Chondrocyte (in vitro differentiated cells): ENCODE results near the gene LHX3. TPM values are rescaled to one million over a fixed set of nuclear protein-coding genes. Genes with fewer than 3 reads are reported as not detected.

Experiments
- DNase-seq: peaks from one replicate; pipeline ENCODE4 v3.0.0; 2021; ENCODE audit warnings: mixed read lengths, low spot score
- H3K27ac Mint-ChIP-seq: one replicate; pipeline ENCODE4 v1.8.0; 2021; ENCODE audit warnings: mild to moderate bottlenecking, moderate library complexity, mixed read lengths; ENCODE audit not compliant: unreplicated experiment
- H3K27me3 Mint-ChIP-seq: 2 replicates; pipeline ENCODE4 v1.8.0; 2021; ENCODE audit warnings: low read depth, mixed read lengths
- H3K36me3 Mint-ChIP-seq: 2 replicates; pipeline ENCODE4 v1.8.0; 2021; ENCODE audit warnings: low read depth, mixed read lengths
- H3K4me1 Mint-ChIP-seq: 2 replicates; pipeline ENCODE4 v1.8.0; 2021; ENCODE audit warnings: low read depth, mild to moderate bottlenecking, mixed read lengths
- H3K4me3 Mint-ChIP-seq: one replicate; pipeline ENCODE4 v1.8.0; 2021; ENCODE audit warnings: mild to moderate bottlenecking, moderate library complexity, mixed read lengths; ENCODE audit not compliant: unreplicated experiment
- H3K9me3 Mint-ChIP-seq: 2 replicates; pipeline ENCODE4 v1.8.0; 2021; ENCODE audit warnings: low read depth, mixed read lengths
- CTCF ChIP-seq: fragments of 200-600 bp; sonication (generic); IDR thresholded peaks from 2 replicates; pipeline ENCODE4 v1.5.0; 2021; ENCODE audit warnings: antibody characterized with exemption, mild to moderate bottlenecking, moderate library complexity
- total RNA-seq: library from RNA; stranded (reverse); gene quantifications from 3 replicates; pipeline ENCODE4 v1.2.1, GENCODE V29; 2021

Gene LHX3
- total RNA-seq, 1 donor from 2014 or later, result not detected

- H3K9me3 Mint-ChIP-seq, result no peaks in the 10 kb centered on the region
- H3K36me3 Mint-ChIP-seq, result no peaks in the 10 kb centered on the region
- no peak overlapping the region for H3K27ac Mint-ChIP-seq
- DNase-seq, result no peak
- H3K4me1 Mint-ChIP-seq, result no peaks in the 10 kb centered on the region
- H3K27me3 Mint-ChIP-seq, result peaks cover 45% of the 10 kb centered on the region
- TF ChIP-seq CTCF, result no peak
- H3K4me3 Mint-ChIP-seq, result no peak overlapping the region
Observed at GRCh38 chr9:136186386-136186785, 18.5 kb downstream of the LHX3 start.

- Mint-ChIP-seq H3K4me3 (no peak overlapping the region), H3K9me3 (no peaks in the 10 kb centered on the region), H3K4me1 (no peaks in the 10 kb centered on the region), H3K27me3 (peaks cover 43% of the 10 kb centered on the region), H3K27ac (no peak overlapping the region), H3K36me3 (no peaks in the 10 kb centered on the region)
- TF ChIP-seq CTCF, result no peak
- DNase-seq, result no peak
Observed at GRCh38 chr9:136185596-136186366, 19.1 kb downstream of the LHX3 start.

GRCh38 chr9:136185066-136185465 is 19.9 kb downstream of the LHX3 start:
- no peak for TF ChIP-seq CTCF
- H3K4me3 Mint-ChIP-seq, result no peak overlapping the region
- H3K9me3 Mint-ChIP-seq, result no peaks in the 10 kb centered on the region
- peaks cover 43% of the 10 kb centered on the region for H3K27me3 Mint-ChIP-seq
- H3K36me3 Mint-ChIP-seq, result no peaks in the 10 kb centered on the region
- no peak overlapping the region for H3K27ac Mint-ChIP-seq
- no peaks in the 10 kb centered on the region for H3K4me1 Mint-ChIP-seq
- DNase-seq, result no peak

GRCh38 chr9:136182850-136183422 is 22.0 kb downstream of the LHX3 start:
- H3K4me3 Mint-ChIP-seq, result no peak overlapping the region
- no peaks in the 10 kb centered on the region for H3K9me3 Mint-ChIP-seq
- DNase-seq, result no peak
- TF ChIP-seq CTCF, result no peak
- H3K36me3 Mint-ChIP-seq, result no peaks in the 10 kb centered on the region
- H3K27me3 Mint-ChIP-seq, result peaks cover 40% of the 10 kb centered on the region
- H3K4me1 Mint-ChIP-seq, result no peaks in the 10 kb centered on the region
- no peak overlapping the region for H3K27ac Mint-ChIP-seq

GRCh38 chr9:136182420-136182787 is 22.5 kb downstream of the LHX3 start:
- H3K27ac Mint-ChIP-seq, result no peak overlapping the region
- no peaks in the 10 kb centered on the region for H3K4me1 Mint-ChIP-seq
- no peak overlapping the region for H3K4me3 Mint-ChIP-seq
- H3K36me3 Mint-ChIP-seq, result no peaks in the 10 kb centered on the region
- H3K9me3 Mint-ChIP-seq, result no peaks in the 10 kb centered on the region
- peaks cover 38% of the 10 kb centered on the region for H3K27me3 Mint-ChIP-seq
- no peak for DNase-seq
- TF ChIP-seq CTCF, result no peak
